Ishikawa (cell line): ENCODE results near the gene PPP1CC.

Experiments used
- CEBPB ChIP-seq: IDR thresholded peaks from 2 replicates; pipeline ENCODE4 v1.6.1; 2012
- CREB1 ChIP-seq: IDR thresholded peaks from 2 replicates; pipeline ENCODE4 v1.6.1; 2012; ENCODE audit warnings: low read depth
- EGR1 ChIP-seq: IDR thresholded peaks from 2 replicates; pipeline ENCODE4 v1.6.1; 2012
- EP300 ChIP-seq: IDR thresholded peaks from 2 replicates; pipeline ENCODE4 v1.6.1; 2012; ENCODE audit warnings: borderline replicate concordance
- FOXM1 ChIP-seq: IDR thresholded peaks from 2 replicates; pipeline ENCODE4 v1.6.1; 2012; ENCODE audit warnings: low read depth, borderline replicate concordance
- NFIC ChIP-seq: IDR thresholded peaks from 2 replicates; pipeline ENCODE4 v1.6.1; 2012
- RAD21 ChIP-seq: IDR thresholded peaks from 2 replicates; pipeline ENCODE4 v1.6.1; 2012; ENCODE audit warnings: low read depth
- TAF1 ChIP-seq: IDR thresholded peaks from 2 replicates; pipeline ENCODE4 v1.6.1; 2012; ENCODE audit warnings: low read depth, mild to moderate bottlenecking
- TCF12 ChIP-seq: IDR thresholded peaks from 2 replicates; pipeline ENCODE4 v1.6.1; 2012; ENCODE audit warnings: low read depth
- TEAD4 ChIP-seq: IDR thresholded peaks from 2 replicates; pipeline ENCODE4 v1.6.1; 2012
- YY1 ChIP-seq: IDR thresholded peaks from 2 replicates; pipeline ENCODE4 v1.6.1; 2012; ENCODE audit warnings: low read depth
- ZBTB7A ChIP-seq: IDR thresholded peaks from 2 replicates; pipeline ENCODE4 v1.6.1; 2012; ENCODE audit warnings: low read depth
- TF ChIP-seq, protein P1 (sequence below): IDR thresholded peaks from 2 replicates; pipeline ENCODE4 v1.6.1; 2012
- TF ChIP-seq, protein P2 (sequence below): IDR thresholded peaks from 2 replicates; pipeline ENCODE4 v1.6.1; 2012; ENCODE audit warnings: low read depth, mild to moderate bottlenecking
- TF ChIP-seq, protein P3 (sequence below): IDR thresholded peaks from 2 replicates; pipeline ENCODE4 v1.6.1; 2012

Gene PPP1CC

DNA sequence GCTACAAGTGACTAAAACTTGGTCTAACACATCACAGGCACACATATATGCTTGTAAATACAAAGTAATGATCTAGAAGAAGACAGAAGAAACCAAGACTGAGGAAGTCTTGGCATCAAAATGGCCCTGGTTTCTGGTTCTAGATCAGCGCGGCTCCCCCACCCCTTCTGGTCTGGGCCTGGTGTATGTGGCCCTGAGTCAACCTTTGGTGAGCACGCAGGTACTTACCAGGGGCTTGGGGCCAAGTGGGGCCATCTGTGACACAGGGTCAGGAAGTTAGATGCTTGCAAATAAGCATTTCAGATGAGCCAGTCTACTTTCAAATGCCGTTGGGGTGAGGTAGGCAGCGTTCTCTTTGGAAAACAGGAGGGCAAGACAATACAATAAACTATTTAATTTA, 40.6 kb downstream of the PPP1CC start:
- TF ChIP-seq TCF12 (no peak), RAD21 (no peak), ZBTB7A (no peak), TEAD4 (no peak), NFIC (no peak), FOXM1 (no peak), CEBPB (no peak), EGR1 (no peak), TAF1 (no peak), YY1 (no peak), EP300 (no peak), CREB1 (no peak)
- TF ChIP-seq, protein P1, sequence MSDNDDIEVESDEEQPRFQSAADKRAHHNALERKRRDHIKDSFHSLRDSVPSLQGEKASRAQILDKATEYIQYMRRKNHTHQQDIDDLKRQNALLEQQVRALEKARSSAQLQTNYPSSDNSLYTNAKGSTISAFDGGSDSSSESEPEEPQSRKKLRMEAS = no peak
- TF ChIP-seq, protein P2, sequence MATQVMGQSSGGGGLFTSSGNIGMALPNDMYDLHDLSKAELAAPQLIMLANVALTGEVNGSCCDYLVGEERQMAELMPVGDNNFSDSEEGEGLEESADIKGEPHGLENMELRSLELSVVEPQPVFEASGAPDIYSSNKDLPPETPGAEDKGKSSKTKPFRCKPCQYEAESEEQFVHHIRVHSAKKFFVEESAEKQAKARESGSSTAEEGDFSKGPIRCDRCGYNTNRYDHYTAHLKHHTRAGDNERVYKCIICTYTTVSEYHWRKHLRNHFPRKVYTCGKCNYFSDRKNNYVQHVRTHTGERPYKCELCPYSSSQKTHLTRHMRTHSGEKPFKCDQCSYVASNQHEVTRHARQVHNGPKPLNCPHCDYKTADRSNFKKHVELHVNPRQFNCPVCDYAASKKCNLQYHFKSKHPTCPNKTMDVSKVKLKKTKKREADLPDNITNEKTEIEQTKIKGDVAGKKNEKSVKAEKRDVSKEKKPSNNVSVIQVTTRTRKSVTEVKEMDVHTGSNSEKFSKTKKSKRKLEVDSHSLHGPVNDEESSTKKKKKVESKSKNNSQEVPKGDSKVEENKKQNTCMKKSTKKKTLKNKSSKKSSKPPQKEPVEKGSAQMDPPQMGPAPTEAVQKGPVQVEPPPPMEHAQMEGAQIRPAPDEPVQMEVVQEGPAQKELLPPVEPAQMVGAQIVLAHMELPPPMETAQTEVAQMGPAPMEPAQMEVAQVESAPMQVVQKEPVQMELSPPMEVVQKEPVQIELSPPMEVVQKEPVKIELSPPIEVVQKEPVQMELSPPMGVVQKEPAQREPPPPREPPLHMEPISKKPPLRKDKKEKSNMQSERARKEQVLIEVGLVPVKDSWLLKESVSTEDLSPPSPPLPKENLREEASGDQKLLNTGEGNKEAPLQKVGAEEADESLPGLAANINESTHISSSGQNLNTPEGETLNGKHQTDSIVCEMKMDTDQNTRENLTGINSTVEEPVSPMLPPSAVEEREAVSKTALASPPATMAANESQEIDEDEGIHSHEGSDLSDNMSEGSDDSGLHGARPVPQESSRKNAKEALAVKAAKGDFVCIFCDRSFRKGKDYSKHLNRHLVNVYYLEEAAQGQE = no peak
- TF ChIP-seq, protein P3, sequence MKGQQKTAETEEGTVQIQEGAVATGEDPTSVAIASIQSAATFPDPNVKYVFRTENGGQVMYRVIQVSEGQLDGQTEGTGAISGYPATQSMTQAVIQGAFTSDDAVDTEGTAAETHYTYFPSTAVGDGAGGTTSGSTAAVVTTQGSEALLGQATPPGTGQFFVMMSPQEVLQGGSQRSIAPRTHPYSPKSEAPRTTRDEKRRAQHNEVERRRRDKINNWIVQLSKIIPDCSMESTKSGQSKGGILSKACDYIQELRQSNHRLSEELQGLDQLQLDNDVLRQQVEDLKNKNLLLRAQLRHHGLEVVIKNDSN = no peak

DNA sequence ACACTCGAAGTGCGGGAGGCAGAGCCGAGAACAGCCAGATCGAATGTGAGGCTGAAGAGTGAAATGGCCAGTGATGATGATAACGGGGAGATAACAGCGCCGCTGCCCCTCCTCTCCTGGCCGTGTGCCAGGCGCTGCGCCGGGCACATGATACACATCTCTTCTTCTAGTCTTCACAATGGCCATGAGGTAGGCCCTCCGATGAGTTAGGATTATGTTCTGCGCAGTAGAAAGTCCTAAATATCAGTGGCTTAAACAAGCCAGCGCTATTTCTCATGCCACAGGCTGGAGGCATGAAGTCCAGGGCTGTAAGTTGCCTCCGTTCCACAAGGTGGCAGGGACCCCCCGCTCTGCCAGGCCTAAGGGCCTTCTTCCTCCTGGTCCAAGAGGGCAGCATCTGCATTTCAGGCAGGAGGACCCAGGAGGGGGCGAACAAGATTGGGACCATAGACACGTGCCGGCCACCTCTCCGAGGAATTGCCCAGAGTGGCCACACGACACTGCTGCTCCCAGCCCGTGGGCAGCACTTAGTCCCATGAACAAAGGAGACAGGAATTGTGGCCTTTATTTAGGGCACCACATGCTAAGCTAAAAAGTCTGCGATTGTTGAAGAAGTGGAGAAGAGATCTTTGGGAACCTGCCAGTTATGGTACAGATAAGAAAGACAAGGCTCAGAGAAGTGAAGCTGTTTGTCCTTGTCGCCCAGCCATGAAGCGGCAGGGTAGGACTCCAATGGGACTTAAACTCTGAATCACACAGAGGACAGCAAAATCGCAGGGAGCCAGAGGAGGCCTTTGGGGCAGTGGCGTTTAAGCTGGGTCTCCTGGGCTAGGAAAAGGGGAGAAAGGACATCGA, 42.9 kb downstream of the PPP1CC start:
- TF ChIP-seq EP300 (no peak), CREB1 (no peak), CEBPB (no peak), FOXM1 (no peak), TCF12 (no peak), YY1 (no peak)
- TF ChIP-seq, protein P1 = no peak

DNA sequence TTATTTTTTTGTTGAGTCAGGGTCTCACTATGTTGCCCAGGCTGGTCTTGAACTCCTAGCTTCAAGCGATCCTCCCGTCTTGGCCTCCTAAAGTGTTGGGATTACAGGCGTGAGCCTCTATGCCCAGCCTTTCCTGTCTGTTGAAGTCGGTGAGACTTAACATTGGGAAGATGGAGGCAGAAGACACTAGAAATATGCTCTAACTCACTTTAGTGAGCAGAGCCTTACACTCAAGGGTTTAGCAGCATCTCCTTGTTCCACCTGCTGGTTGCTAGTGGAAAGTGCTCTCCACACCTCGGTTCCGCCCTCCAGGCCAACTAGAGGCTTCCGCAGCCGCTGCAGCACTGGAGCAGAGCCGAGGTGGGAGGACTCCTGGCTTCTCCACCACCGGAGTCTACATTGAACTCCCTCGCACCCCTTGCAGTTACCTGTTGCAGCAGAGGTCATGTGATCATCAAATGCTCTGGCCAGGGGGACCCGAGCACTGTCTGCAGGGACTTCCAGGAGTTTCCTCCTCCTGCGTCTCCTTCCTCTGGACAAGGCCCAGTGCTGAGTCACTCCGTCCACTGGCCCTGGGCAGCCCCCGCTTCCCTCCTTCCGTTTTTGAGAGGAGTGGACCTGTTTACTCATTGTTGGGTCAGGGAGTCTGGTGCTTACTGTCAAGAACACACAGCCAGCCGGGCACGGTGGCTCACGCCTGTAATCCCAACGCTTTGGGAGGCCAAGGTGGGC, 44.4 kb downstream of the PPP1CC start:
- no peak for TF ChIP-seq EP300
- peak; percentile 81 for TF ChIP-seq RAD21
- TF ChIP-seq, protein P3 = peak; percentile 66; the same call in 1 of the 2 replicates
- no peak for TF ChIP-seq ZBTB7A
- TF ChIP-seq TEAD4 = no peak
- TF ChIP-seq CREB1 = no peak
- TF ChIP-seq EGR1 = no peak
- no peak for TF ChIP-seq NFIC
- TF ChIP-seq YY1 = no peak
- no peak for TF ChIP-seq TCF12
- no peak for TF ChIP-seq TAF1
- no peak for TF ChIP-seq FOXM1
- TF ChIP-seq CEBPB = no peak
- TF ChIP-seq, protein P2 = no peak

DNA sequence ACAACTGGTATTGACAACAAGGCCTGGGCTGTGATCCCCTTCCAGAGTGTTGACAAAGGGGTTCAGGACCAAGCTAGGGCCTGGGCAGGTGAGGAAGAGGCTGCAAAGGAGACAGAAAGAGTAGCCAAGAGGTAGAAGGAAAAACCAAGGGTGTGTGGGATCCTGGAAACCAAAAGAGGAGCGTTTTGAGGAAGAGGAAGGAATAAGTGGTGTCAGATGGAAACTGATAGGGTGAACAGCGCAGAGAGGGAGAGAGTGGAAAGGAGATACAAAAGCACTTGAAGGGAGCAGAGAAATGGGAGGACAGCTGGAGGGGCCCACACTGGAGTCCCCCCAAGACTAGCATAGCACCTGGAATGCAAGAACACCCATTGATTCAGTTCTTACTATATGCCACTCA, 45.5 kb downstream of the PPP1CC start:
- TF ChIP-seq, protein P3 = no peak
- TF ChIP-seq ZBTB7A (no peak), EP300 (no peak), TAF1 (no peak), YY1 (no peak), TEAD4 (no peak), CREB1 (no peak), TCF12 (no peak), RAD21 (no peak), CEBPB (no peak), EGR1 (no peak), FOXM1 (no peak), NFIC (no peak)
- TF ChIP-seq, protein P1 = no peak
- TF ChIP-seq, protein P2 = no peak
